Mucosa of descending colon (tissue), 3 donors: ENCODE data around the gene ZNF77. TPM values are rescaled to one million over a fixed set of nuclear protein-coding genes. Genes with fewer than 3 reads are reported as not detected.

ENCODE experiments used
- ATAC-seq: fragments of 200-7000 bp; cut with Tn5 transposase; one replicate; pipeline ENCODE4 v1.9.1; 2020; ENCODE audit warnings: mild to moderate bottlenecking, moderate library complexity
- DNase-seq, 3 donors: peaks; one replicate each; pipeline ENCODE4 v3.0.0-alpha.2; 2020
- H3K36me3 ChIP-seq: fragments of 200-600 bp; one replicate; pipeline ENCODE4 v1.8.0; 2021; ENCODE audit warnings: low read depth, mild to moderate bottlenecking
- H3K4me1 ChIP-seq: fragments of 200-600 bp; one replicate; pipeline ENCODE4 v1.8.0; 2021; ENCODE audit warnings: low read depth, mild to moderate bottlenecking
- H3K4me3 ChIP-seq: fragments of 200-600 bp; one replicate; pipeline ENCODE4 v1.8.0; 2021; ENCODE audit warnings: mild to moderate bottlenecking
- H3K9me3 ChIP-seq: fragments of 200-600 bp; one replicate; pipeline ENCODE4 v1.8.0; 2021; ENCODE audit warnings: mild to moderate bottlenecking
- intact Hi-C, 2 donors: fragments of 100-400 bp; cut with DNase I in 1 of 2; cut with micrococcal nuclease in 1 of 2; formaldehyde crosslinking; loops; one replicate each; pipeline versions ENCODE4 v1.11.0 to v1.11.1; 2022; cut with DNase I, micrococcal nuclease
- total RNA-seq, 3 donors: library from RNA; stranded (reverse); fragmentation: NEBNext Ultra II Directional in 2 of 3; extraction: Animal tissue kit (Norgen Biotek cat#: 25700) in 2 of 3; gene quantifications; one replicate each; pipeline versions ENCODE4 v1.2.1 to v1.2.4, GENCODE V29; 2021 to 2023
- TF ChIP-seq, protein P1 (sequence below): fragments of 200-600 bp; IDR thresholded peaks from one replicate; pipeline ENCODE4 v1.8.0; 2022; ENCODE audit warnings: antibody characterized with exemption, mild to moderate bottlenecking
- donor health status: DM: no; HTN: no; CAD: no; lungs with moderate emphysema.
- donor health status: DM: no; HTN: no; CAD: no.
- donor health status: DM: no; HTN: yes; CAD: no.

The ZNF77 gene
- total RNA-seq, 3 donors from 2014 or later, result 4.1 to 4.5 (median 4.1) TPM

GRCh38 chr19:2987797-2988196 is 43.0 kb upstream of the ZNF77 start:
- H3K36me3 ChIP-seq, result no peaks in the 10 kb centered on the region
- intact Hi-C loops, result no loop called here
- no peak overlapping the region for H3K4me3 ChIP-seq
- peaks cover 6% of the 10 kb centered on the region for H3K4me1 ChIP-seq
- no peak for ATAC-seq
- TF ChIP-seq, protein P1, sequence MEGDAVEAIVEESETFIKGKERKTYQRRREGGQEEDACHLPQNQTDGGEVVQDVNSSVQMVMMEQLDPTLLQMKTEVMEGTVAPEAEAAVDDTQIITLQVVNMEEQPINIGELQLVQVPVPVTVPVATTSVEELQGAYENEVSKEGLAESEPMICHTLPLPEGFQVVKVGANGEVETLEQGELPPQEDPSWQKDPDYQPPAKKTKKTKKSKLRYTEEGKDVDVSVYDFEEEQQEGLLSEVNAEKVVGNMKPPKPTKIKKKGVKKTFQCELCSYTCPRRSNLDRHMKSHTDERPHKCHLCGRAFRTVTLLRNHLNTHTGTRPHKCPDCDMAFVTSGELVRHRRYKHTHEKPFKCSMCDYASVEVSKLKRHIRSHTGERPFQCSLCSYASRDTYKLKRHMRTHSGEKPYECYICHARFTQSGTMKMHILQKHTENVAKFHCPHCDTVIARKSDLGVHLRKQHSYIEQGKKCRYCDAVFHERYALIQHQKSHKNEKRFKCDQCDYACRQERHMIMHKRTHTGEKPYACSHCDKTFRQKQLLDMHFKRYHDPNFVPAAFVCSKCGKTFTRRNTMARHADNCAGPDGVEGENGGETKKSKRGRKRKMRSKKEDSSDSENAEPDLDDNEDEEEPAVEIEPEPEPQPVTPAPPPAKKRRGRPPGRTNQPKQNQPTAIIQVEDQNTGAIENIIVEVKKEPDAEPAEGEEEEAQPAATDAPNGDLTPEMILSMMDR, result no peak
- no peak for DNase-seq
- H3K9me3 ChIP-seq, result no peaks in the 10 kb centered on the region

- H3K9me3 ChIP-seq, result no peaks in the 10 kb centered on the region
- TF ChIP-seq, protein P1, result no peak
- H3K4me3 ChIP-seq, result no peak overlapping the region
- ATAC-seq (no peak), DNase-seq (no peak)
- H3K4me1 ChIP-seq, result peaks cover 9% of the 10 kb centered on the region
- no peaks in the 10 kb centered on the region for H3K36me3 ChIP-seq
- intact Hi-C loops, result no loop called here
These were observed 42.3 kb upstream of the ZNF77 start for GRCh38 chr19:2986951-2987524.

DNA sequence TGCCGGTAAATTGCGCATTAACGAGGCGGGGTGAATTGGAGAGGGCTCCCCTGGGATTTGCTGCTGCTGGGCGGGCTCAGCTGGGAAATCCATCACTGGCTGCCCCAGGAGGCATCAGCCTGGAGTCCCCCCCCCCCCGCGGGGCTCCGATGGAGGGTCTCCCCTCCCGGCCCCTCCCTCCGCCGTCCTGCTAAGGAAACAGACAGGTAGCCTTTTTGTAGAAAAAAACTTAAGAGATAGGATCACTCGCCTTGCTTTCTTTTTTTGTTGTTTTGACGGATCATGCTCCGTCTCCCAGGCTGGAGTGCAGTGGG is 39.4 kb upstream of the ZNF77 start:
- H3K4me3 ChIP-seq, result no peak overlapping the region
- no peak for DNase-seq
- TF ChIP-seq, protein P1, result no peak
- no peak for ATAC-seq
- H3K9me3 ChIP-seq, result no peaks in the 10 kb centered on the region
- intact Hi-C loops, result no loop called here
- peaks cover 9% of the 10 kb centered on the region for H3K4me1 ChIP-seq
- H3K36me3 ChIP-seq, result no peaks in the 10 kb centered on the region

GRCh38 chr19:2983351-2984214 is 38.8 kb upstream of the ZNF77 start:
- ATAC-seq (peak; percentile 53), DNase-seq (peak in 2 of 3 donors; percentile 48 to 62)
- Histone ChIP-seq H3K9me3 (no peaks in the 10 kb centered on the region), H3K36me3 (no peaks in the 10 kb centered on the region), H3K4me3 (no peak overlapping the region), H3K4me1 (peaks cover 12% of the 10 kb centered on the region)
- TF ChIP-seq, protein P1, result no peak
- intact Hi-C loops, result no loop called here

DNA sequence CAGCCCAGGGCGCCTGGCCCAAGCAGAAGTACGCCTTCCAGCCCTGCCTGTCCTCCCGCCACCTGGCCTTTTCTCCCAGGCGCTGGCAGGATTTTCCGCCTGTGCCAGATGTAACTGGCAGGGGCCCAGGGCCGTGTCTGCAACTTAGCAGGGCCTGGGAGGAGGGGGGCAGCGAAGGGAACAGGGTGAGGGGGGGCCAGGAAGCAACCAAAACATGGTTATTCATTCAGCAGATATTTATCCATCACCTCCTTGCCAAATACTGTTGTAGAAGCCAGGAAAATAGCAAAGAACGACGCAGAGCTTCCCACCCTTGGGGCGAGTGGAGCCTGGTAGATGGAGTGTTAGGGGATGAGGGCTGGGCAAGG is 38.2 kb upstream of the ZNF77 start:
- H3K36me3 ChIP-seq, result no peaks in the 10 kb centered on the region
- peak; percentile 31 to 78 (median 69) for DNase-seq
- no peak overlapping the region for H3K4me3 ChIP-seq
- peaks cover 13% of the 10 kb centered on the region for H3K4me1 ChIP-seq
- intact Hi-C loops, result no loop called here
- TF ChIP-seq, protein P1, result no peak
- H3K9me3 ChIP-seq, result no peaks in the 10 kb centered on the region
- ATAC-seq, result peak; percentile 57
